ENCODE data around the gene MEF2D.

MEF2D gene

DNA sequence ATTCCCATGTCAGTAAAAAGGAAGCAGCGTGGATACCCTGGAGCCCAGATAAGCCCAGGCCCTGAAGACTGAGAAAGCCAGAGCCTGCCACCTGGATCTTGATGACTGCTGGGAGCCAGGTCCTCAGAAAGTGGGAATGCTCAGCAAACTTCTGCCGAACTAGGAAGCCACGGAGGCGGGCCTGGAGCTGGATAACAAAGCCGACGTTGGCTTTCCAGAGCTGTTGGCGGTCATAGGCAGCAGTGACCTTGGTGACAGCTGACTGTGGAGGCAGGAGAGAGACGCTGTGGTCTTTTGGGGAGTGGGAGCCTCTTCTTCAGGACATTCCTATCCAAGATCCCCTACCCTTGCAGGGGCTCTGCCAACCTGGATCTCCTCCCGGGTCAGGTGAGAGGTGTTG, 47.4 kb upstream of the MEF2D start:
- Histone ChIP-seq H3K4ac (ENCODE audit: low read length) (no peak overlapping the region), H3K14ac (ENCODE audit: low read length) (no peak overlapping the region), H3K36me3 (replicated peaks in 1 of 2; ENCODE audit: control insufficient read depth in 2 of 2, insufficient read depth in 2 of 2, low read length in 2 of 2) (peaks cover 49 to 97% of the 10 kb centered on the region in 2 donors), H2BK120ac (ENCODE audit: low read depth, low read length) (no peak overlapping the region), H2BK5ac (ENCODE audit: low read length) (no peak overlapping the region), H3K23ac (ENCODE audit: low read depth, low read length, poor library complexity) (no peak overlapping the region), H2AK5ac (ENCODE audit: low read depth, low read length) (no peak overlapping the region), H3K18ac (ENCODE audit: low read length) (no peak overlapping the region), H4K8ac (ENCODE audit: low read depth, low read length) (no peak overlapping the region), H3K4me3 (ENCODE audit: low read length in 2 of 2) (no peak overlapping the region), H3K79me1 (ENCODE audit: low read depth, low read length) (no peaks in the 10 kb centered on the region), H3K27me3 (ENCODE audit: control insufficient read depth in 3 of 3, insufficient read depth in 3 of 3, low read depth in 1 of 3, low read length in 3 of 3) (no peaks in the 10 kb centered on the region), H3K4me2 (ENCODE audit: insufficient read depth, low read length, poor library complexity, severe bottlenecking) (no peak overlapping the region), H2AFZ (ENCODE audit: low read length) (no peak overlapping the region), H3K27ac (replicated peaks; ENCODE audit: low read length) (no peak overlapping the region), H3K4me1 (ENCODE audit: control insufficient read depth in 2 of 2, insufficient read depth in 1 of 2, low read depth in 1 of 2, low read length in 2 of 2) (no peaks in the 10 kb centered on the region), H3K9ac (ENCODE audit: low read depth, low read length, poor library complexity) (no peak overlapping the region), H4K91ac (ENCODE audit: low read depth, low read length, poor library complexity) (no peak overlapping the region), H3K9me3 (replicated peaks in 1 of 2; ENCODE audit: control insufficient read depth in 2 of 2, insufficient read depth in 1 of 2, low read depth in 1 of 2, low read length in 2 of 2) (no peaks in the 10 kb centered on the region), H2BK15ac (ENCODE audit: low read length) (no peak overlapping the region), H2BK12ac (ENCODE audit: low read length) (no peak overlapping the region)
- WGBS, 2 donors (ENCODE audit: extremely low coverage in 2 of 2, insufficient read length in 2 of 2, insufficient replicate concordance in 1 of 2) = no CpG with 5 or more reads among the region's 9 CpGs
- no peak for DNase-seq (ENCODE audit: low spot score)

DNA sequence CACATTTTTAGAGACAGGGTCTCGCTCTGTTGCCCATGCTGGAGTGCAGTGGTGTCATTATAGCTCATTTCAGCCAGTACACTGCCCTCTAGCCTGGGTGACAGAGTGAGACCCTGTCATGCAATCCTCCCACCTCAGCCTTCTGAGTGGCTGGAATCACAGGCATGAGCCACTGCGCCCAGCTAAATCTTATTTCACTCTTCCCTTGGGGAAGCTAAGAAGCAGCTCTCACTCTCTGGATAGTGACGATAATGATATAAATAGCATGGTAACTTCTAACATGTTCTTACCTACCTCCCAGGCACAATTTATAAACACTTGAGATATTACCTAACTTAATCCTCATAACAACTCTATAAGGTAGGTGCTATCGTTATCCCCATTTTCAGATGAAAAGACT, 46.9 kb upstream of the MEF2D start:
- no peaks in the 10 kb centered on the region for H3K4me1 ChIP-seq (ENCODE audit: control insufficient read depth in 2 of 2, insufficient read depth in 1 of 2, low read depth in 1 of 2, low read length in 2 of 2)
- no peak for DNase-seq (ENCODE audit: low spot score)
- no peak overlapping the region for H3K4me3 ChIP-seq (ENCODE audit: low read length in 2 of 2)
- H3K27ac ChIP-seq (replicated peaks; ENCODE audit: low read length) = no peak overlapping the region
- no peak overlapping the region for H2BK15ac ChIP-seq (ENCODE audit: low read length)
- no peaks in the 10 kb centered on the region for H3K27me3 ChIP-seq (ENCODE audit: control insufficient read depth in 3 of 3, insufficient read depth in 3 of 3, low read depth in 1 of 3, low read length in 3 of 3)
- H3K9me3 ChIP-seq (replicated peaks in 1 of 2; ENCODE audit: control insufficient read depth in 2 of 2, insufficient read depth in 1 of 2, low read depth in 1 of 2, low read length in 2 of 2) = no peaks in the 10 kb centered on the region
- H4K8ac ChIP-seq (ENCODE audit: low read depth, low read length) = no peak overlapping the region
- no peak overlapping the region for H3K18ac ChIP-seq (ENCODE audit: low read length)
- no peak overlapping the region for H4K91ac ChIP-seq (ENCODE audit: low read depth, low read length, poor library complexity)
- H2BK120ac ChIP-seq (ENCODE audit: low read depth, low read length) = no peak overlapping the region
- H3K4ac ChIP-seq (ENCODE audit: low read length) = no peak overlapping the region
- H2AFZ ChIP-seq (ENCODE audit: low read length) = no peak overlapping the region
- H3K79me1 ChIP-seq (ENCODE audit: low read depth, low read length) = no peaks in the 10 kb centered on the region
- no peak overlapping the region for H3K9ac ChIP-seq (ENCODE audit: low read depth, low read length, poor library complexity)
- no peak overlapping the region for H2AK5ac ChIP-seq (ENCODE audit: low read depth, low read length)
- no peak overlapping the region for H3K4me2 ChIP-seq (ENCODE audit: insufficient read depth, low read length, poor library complexity, severe bottlenecking)
- H3K36me3 ChIP-seq (replicated peaks in 1 of 2; ENCODE audit: control insufficient read depth in 2 of 2, insufficient read depth in 2 of 2, low read length in 2 of 2) = peaks cover 49 to 98% of the 10 kb centered on the region in 2 donors
- H3K23ac ChIP-seq (ENCODE audit: low read depth, low read length, poor library complexity) = no peak overlapping the region
- H2BK12ac ChIP-seq (ENCODE audit: low read length) = no peak overlapping the region
- no peak overlapping the region for H3K14ac ChIP-seq (ENCODE audit: low read length)
- WGBS, 2 donors (ENCODE audit: extremely low coverage in 2 of 2, insufficient read length in 2 of 2, insufficient replicate concordance in 1 of 2) = no CpG with 5 or more reads among the region's 4 CpGs
- H2BK5ac ChIP-seq (ENCODE audit: low read length) = no peak overlapping the region

DNA sequence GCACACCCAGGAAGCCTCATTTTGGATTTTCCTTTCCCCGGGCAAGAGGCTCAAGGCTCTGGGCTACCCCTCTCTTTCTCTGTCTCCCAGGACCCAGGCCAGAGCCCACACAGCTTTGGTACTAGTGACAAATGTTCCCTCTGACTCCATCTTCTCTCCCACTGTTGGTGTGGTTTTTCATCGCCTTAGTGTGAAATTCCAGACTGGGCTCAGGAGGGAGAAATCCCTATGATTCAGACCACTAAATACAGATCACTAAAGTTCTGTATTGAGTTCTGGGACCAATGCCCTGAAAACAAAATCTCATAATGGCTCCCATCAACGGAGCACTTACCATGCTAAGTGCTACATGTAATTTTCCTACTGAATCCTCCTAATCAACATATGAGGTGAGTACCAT, 45.7 kb upstream of the MEF2D start:
- no peak overlapping the region for H3K14ac ChIP-seq (ENCODE audit: low read length)
- no peak for DNase-seq (ENCODE audit: low spot score)

DNA sequence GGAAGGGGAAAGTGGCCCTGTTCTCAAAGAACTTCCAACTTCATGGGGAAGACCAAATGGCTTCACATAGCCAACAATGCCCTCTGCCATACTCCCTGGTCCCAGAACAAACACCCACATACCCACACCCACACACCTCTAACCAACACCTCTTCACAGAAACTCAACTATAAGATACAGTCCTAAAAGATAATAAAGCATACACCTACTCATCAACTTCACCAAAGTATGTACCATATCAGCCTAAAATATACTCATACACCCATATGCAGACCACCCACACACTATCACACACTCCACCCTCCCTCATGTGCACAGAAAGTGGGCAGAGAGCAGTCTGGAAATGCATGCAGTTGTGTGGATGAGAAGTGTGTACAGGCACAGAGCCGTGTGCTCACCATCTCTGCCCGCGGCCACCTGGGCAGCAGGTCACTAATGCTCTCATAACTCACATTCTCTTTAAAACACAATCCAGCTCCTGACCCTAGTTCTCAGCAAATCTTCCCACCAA, 44.1 kb upstream of the MEF2D start:
- H2BK15ac ChIP-seq (ENCODE audit: low read length) = no peak overlapping the region
- H3K9me3 ChIP-seq (replicated peaks in 1 of 2; ENCODE audit: control insufficient read depth in 2 of 2, insufficient read depth in 1 of 2, low read depth in 1 of 2, low read length in 2 of 2) = no peaks in the 10 kb centered on the region
- H2AK5ac ChIP-seq (ENCODE audit: low read depth, low read length) = no peak overlapping the region
- no peak overlapping the region for H3K9ac ChIP-seq (ENCODE audit: low read depth, low read length, poor library complexity)
- no peak overlapping the region for H2AFZ ChIP-seq (ENCODE audit: low read length)
- no CpG with 5 or more reads among the region's 3 CpGs for WGBS, 2 donors (ENCODE audit: extremely low coverage in 2 of 2, insufficient read length in 2 of 2, insufficient replicate concordance in 1 of 2)
- no peak overlapping the region for H4K8ac ChIP-seq (ENCODE audit: low read depth, low read length)
- no peaks in the 10 kb centered on the region for H3K4me1 ChIP-seq (ENCODE audit: control insufficient read depth in 2 of 2, insufficient read depth in 1 of 2, low read depth in 1 of 2, low read length in 2 of 2)
- no peak overlapping the region for H2BK120ac ChIP-seq (ENCODE audit: low read depth, low read length)
- no peak overlapping the region for H3K4ac ChIP-seq (ENCODE audit: low read length)
- H2BK12ac ChIP-seq (ENCODE audit: low read length) = no peak overlapping the region
- no peak overlapping the region for H4K91ac ChIP-seq (ENCODE audit: low read depth, low read length, poor library complexity)
- H3K18ac ChIP-seq (ENCODE audit: low read length) = no peak overlapping the region
- peaks cover 47 to 98% of the 10 kb centered on the region in 2 donors for H3K36me3 ChIP-seq (replicated peaks in 1 of 2; ENCODE audit: control insufficient read depth in 2 of 2, insufficient read depth in 2 of 2, low read length in 2 of 2)
- H3K79me1 ChIP-seq (ENCODE audit: low read depth, low read length) = no peaks in the 10 kb centered on the region
- H3K23ac ChIP-seq (ENCODE audit: low read depth, low read length, poor library complexity) = no peak overlapping the region
- no peak for DNase-seq (ENCODE audit: low spot score)
- H3K27me3 ChIP-seq (ENCODE audit: control insufficient read depth in 3 of 3, insufficient read depth in 3 of 3, low read depth in 1 of 3, low read length in 3 of 3) = no peaks in the 10 kb centered on the region
- no peak overlapping the region for H3K4me3 ChIP-seq (ENCODE audit: low read length in 2 of 2)
- no peak overlapping the region for H3K14ac ChIP-seq (ENCODE audit: low read length)
- H3K4me2 ChIP-seq (ENCODE audit: insufficient read depth, low read length, poor library complexity, severe bottlenecking) = no peak overlapping the region
- H3K27ac ChIP-seq (replicated peaks; ENCODE audit: low read length) = no peak overlapping the region
- H2BK5ac ChIP-seq (ENCODE audit: low read length) = no peak overlapping the region

More for the DNA sequence above, 45.7 kb upstream of the MEF2D start:
- Histone ChIP-seq H4K8ac (ENCODE audit: low read depth, low read length) (no peak overlapping the region), H4K91ac (ENCODE audit: low read depth, low read length, poor library complexity) (no peak overlapping the region), H3K9ac (ENCODE audit: low read depth, low read length, poor library complexity) (no peak overlapping the region), H3K23ac (ENCODE audit: low read depth, low read length, poor library complexity) (no peak overlapping the region), H2AK5ac (ENCODE audit: low read depth, low read length) (no peak overlapping the region), H2AFZ (ENCODE audit: low read length) (no peak overlapping the region), H2BK5ac (ENCODE audit: low read length) (no peak overlapping the region), H3K27ac (replicated peaks; ENCODE audit: low read length) (no peak overlapping the region), H3K27me3 (ENCODE audit: control insufficient read depth in 3 of 3, insufficient read depth in 3 of 3, low read depth in 1 of 3, low read length in 3 of 3) (no peaks in the 10 kb centered on the region), H3K79me1 (ENCODE audit: low read depth, low read length) (no peaks in the 10 kb centered on the region), H2BK120ac (ENCODE audit: low read depth, low read length) (no peak overlapping the region), H2BK15ac (ENCODE audit: low read length) (no peak overlapping the region), H3K4me2 (ENCODE audit: insufficient read depth, low read length, poor library complexity, severe bottlenecking) (no peak overlapping the region), H3K9me3 (replicated peaks in 1 of 2; ENCODE audit: control insufficient read depth in 2 of 2, insufficient read depth in 1 of 2, low read depth in 1 of 2, low read length in 2 of 2) (no peaks in the 10 kb centered on the region), H3K36me3 (replicated peaks in 1 of 2; ENCODE audit: control insufficient read depth in 2 of 2, insufficient read depth in 2 of 2, low read length in 2 of 2) (peaks cover 44 to 98% of the 10 kb centered on the region in 2 donors), H3K18ac (ENCODE audit: low read length) (no peak overlapping the region), H3K4me3 (ENCODE audit: low read length in 2 of 2) (no peak overlapping the region), H2BK12ac (ENCODE audit: low read length) (no peak overlapping the region), H3K4ac (ENCODE audit: low read length) (no peak overlapping the region), H3K4me1 (ENCODE audit: control insufficient read depth in 2 of 2, insufficient read depth in 1 of 2, low read depth in 1 of 2, low read length in 2 of 2) (no peaks in the 10 kb centered on the region)
- WGBS, 2 donors (ENCODE audit: extremely low coverage in 2 of 2, insufficient read length in 2 of 2, insufficient replicate concordance in 1 of 2) = no CpG with 5 or more reads among the region's 3 CpGs

All from neuronal stem cell (in vitro differentiated cells).